Daoy (cell line): ENCODE measurements around the gene TPRX1. TPM values are rescaled to one million over a fixed set of nuclear protein-coding genes. Genes with fewer than 3 reads are reported as not detected.
"Not testable (repeated sequence)": the region's sequence is repeated elsewhere in the genome, so short reads cannot be mapped to it uniquely, and the experiment has no call there.

ENCODE experiments used
- DNase-seq: peaks from one replicate; pipeline ENCODE4 v3.0.0-alpha.2; 2015; ENCODE audit warnings: low read depth
- total RNA-seq: library from RNA; depleted of rRNA; stranded (reverse); fragments of >200 nt; shearing (Covaris generic); gene quantifications from 2 replicates; pipeline ENCODE4 v1.2.3, GENCODE V29; 2014; rRNA removed

The TPRX1 gene, protein sequence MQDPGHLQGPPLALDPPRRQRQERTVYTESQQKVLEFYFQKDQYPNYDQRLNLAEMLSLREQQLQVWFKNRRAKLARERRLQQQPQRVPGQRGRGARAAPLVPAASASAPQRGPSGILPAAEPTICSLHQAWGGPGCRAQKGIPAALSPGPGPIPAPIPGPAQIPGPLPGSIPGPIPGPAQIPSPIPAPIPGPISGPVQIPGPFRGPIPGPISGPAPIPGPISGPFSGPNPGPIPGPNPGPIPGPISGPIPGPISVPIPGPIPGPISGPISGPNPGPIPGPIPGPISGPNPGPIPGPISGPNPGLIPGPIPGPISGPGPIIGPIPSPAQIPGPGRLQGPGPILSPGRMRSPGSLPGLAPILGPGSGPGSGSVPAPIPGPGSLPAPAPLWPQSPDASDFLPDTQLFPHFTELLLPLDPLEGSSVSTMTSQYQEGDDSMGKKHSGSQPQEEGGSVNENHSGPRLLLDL
- total RNA-seq = not detected in 2 replicates

DNA sequence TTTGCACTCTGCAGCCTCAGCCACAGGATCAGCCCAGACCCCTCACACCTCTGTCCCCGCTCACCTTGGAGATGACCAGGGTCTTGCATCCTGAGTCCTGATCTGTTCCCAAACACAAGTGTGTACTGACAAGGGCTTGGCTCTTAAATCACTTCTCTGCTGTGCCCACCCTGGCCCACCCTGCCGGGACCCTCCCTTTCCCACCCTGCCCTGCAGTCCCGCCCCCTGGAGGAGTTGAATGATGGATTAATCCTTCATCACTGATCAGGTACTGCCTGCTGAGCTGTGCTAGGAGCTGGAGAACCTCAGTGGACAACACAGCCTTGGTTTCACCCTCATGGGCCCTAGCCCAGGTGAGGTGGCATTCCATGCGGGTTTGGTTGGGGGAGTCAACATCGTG, at the start of gene TPRX1:
TPRX1 (minus strand) TSS at position 101 of the 400 bp plus-strand sequence; CDS start at position 89, 12 bp downstream.
- DNase-seq = not testable (repeated sequence)

GRCh38 chr19:47853003-47853402, 48.7 kb upstream of the TPRX1 start:
- DNase-seq = no peak

DNA sequence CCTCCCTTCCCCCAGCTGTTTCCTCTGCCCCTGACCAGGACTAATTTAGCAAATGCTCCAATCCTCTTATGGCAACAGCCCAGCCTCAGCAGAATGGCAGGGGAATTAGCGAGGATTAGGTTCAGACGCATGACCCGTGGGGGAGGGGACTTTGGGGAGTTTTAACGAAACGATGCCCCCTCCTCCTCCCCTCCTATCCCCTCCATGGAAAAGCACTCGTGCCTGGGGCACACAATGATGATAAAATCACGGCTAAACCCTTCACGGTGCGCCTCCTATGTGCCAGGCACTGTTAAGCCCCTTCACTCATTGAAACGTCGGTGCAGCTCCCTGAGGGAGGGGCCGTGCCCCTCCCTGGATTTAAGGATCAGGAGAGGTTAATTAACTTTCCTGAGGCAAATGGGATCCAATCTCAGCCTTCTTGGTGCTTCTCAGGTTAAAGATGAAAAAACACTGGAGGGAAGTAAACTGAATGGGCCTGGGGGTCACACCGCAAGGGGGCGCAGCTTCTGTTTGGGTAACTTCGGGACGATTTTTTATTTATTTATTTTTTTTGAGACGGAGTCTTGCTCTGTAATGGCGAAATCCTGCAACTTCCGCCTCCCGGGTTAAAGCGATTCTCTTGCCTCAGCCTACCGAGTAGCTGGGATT, 44.6 kb upstream of the TPRX1 start:
- DNase-seq = peak; percentile 65

GRCh38 chr19:47848425-47848822, 44.1 kb upstream of the TPRX1 start:
- no peak for DNase-seq

GRCh38 chr19:47842941-47843340, 38.6 kb upstream of the TPRX1 start:
- DNase-seq = no peak

DNA sequence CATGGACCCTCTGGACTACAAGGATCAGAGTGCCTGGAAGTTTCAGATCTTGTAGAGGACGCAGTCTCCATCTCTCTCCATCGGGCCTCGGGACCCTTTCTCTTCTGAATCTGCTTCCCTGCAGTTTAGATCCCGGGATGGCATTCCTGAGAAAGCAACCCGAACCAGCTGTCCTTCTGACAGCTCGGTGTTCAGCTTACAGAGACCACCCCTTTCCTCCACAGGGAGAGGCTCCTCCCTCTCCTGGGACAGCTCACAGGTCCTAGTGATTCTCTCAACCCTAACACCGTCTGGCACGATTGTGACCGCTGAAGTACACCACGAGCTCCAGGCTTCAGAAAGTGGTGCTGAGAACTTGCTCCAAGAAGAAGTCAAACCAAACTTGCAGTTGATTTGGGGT, 35.6 kb upstream of the TPRX1 start:
- no peak for DNase-seq

GRCh38 chr19:47839411-47839810, 35.1 kb upstream of the TPRX1 start:
- no peak for DNase-seq

GRCh38 chr19:47836038-47836437, 31.7 kb upstream of the TPRX1 start:
- no peak for DNase-seq

DNA sequence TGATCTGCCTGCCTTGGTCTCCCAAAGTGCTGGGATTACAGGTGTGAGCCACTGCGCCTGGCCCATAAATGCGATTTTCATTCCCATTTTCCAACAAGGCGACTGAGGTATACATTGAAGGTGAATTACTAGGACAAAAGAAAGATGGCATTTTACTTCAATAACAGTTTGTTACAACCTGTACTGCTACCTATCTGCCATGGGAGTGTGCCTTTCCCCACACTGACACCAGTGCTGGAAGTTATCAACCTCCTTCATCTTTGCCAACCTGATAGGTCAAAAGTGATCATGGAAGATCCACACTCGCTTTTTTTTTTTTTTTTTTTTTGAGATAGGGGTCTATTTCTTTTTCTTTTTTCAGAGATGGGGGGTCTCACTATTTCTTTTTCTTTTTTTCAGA, 28.4 kb upstream of the TPRX1 start:
- DNase-seq = no peak

DNA sequence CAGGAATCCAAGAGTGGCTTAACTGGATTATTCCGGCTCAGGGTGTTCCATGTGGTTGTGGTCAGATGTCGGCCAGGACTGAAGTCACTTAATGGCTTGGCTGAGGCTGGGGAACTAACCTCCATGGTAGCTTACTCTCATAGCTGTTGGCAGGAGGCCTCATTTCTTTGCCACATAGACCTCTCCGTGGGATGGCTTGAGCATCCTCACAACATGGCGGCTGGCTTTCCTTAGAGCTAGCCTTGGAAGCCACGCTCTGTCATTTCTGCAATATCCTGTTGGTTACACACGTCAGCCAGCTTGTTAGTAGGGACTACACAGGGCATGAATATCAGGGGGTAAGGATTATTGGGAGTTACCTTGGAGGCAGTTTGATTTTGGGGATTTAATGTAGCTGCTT, 22.4 kb upstream of the TPRX1 start:
- no peak for DNase-seq

DNA sequence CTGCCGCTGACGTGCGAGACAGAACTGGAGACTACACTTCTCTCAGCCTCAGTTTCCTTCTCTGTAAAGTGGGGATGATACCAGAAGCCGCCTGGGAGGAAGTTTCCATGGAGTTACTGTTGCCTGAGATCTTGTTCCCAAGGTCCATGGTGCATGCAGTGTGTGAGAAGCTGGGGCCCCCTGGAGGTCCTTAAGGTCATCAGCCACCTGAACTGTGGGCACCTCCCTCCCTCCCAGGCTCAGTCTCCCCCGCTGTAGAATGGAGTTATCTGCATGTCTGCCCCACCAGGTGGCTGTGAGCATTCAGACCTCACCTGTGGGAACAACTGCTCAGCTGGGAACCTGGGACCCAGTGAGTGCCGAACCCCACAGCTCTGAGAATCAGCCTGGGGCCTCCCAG, 20.0 kb upstream of the TPRX1 start:
- DNase-seq = no peak

DNA sequence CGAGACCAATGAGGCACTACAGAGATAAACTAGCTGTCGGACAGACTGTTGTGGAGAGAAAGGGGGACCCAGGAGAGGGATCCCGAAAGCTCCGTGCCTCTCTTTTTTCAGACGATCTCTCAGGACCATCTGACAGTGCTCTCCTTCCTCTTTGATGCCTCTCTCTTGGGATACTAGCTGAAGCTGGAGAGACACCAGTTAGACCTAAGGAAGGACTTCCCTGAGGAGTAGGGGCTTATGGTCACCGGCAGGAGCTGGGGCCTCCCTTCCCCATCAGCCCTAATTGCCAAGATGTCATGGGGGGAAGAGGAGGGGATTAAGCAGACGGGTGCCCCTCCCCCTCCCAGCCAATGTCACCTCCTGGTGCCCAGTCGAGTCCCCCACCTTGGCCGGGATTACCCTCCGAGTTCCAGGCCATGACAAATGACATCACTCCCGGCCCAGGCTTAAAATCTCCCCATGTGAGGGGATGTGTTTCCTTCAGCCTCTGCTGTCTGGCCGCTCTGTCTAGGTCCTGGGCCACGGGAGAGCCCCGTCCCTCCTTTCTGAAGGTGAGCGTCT, 17.2 kb upstream of the TPRX1 start, which contains the start of gene CRX:
CRX (plus strand) TSS at position 478 of the 561 bp plus-strand sequence. CDS start 12,507 bp downstream, outside the sequence.
- no peak for DNase-seq

DNA sequence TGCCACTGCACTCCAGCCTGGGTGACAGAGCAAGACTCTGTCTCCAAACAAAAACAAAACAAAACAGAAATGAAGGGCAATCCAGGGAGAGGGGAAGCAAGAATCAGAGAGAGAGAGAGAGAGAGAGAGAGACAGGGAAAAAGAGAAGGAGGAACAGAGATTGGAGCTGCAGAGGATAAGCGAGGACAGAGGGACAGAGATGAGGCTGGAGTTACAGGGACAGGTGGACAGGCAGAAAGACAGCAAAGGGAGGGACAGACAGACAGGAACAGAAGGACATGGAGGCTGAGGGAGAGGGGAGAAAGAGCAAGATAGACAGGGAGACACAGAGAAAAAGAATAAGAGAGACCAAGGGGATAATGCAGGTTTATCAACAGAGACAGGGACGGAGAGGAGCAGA, 16.1 kb upstream of the TPRX1 start:
- DNase-seq = no peak

DNA sequence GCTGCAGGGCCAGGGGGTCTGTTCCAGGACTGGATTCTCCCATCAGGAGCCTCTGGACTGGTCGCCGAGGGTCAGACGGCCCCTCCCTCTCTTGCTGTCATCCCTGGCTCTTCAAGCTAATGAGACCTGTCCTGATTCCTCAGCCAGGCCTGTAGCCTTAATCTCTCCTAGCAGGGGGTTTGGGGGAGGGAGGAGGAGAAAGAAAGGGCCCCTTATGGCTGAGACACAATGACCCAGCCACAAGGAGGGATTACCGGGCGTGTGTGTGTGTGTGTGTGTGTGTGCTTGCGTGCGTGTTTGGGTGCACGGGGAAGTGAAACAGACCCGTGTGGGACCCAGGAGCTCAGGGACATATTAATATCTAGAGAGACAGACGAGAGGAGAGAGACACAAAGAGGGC, 15.5 kb upstream of the TPRX1 start:
- DNase-seq = no peak

- not testable (repeated sequence) for DNase-seq
Measured at GRCh38 chr19:47818221-47818620, 13.9 kb upstream of the TPRX1 start.

DNA sequence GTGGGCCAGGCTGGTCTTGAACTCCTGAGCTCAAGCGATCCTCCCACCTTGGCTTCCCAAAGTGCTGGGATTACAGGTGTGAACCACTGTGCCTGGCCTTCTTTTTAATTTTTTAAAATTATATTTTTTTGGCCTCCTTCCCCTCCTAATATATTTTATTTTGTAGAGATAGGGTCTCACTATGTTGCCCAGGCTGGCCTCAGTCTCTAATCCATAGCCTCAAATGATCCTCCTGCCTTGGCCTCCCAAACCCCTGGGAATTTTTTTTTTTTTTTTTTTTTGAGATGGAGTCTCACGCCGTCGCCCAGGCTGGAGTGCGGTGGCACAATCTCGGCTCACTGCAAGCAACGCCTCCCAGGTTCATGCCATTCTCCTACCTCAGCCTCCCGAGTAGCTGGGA, 11.9 kb upstream of the TPRX1 start:
- not testable (repeated sequence) for DNase-seq

GRCh38 chr19:47813995-47814328, 9.6 kb upstream of the TPRX1 start:
- no peak for DNase-seq

GRCh38 chr19:47813304-47813994, 9.1 kb upstream of the TPRX1 start:
- peak; percentile 84 for DNase-seq

GRCh38 chr19:47806435-47806834, 2.1 kb upstream of the TPRX1 start:
- no peak for DNase-seq

DNA sequence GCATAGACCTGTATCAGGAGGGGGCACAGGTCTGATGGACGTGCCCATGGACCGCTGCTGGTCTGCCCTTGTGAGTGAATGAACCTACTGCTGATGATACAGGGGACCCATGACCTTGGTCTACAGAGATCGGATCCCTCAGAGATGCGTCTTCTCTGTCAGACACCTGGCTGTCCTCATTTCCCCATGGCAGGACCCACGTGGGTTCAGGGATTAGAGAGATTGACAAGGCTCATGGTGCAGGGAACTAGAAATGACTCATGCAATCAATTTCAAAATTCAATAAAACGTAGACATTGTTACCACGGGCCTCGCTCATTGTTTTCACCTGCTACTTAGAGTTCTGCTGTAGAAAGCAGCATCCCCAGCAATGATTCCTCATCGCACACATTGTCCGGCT, 962 bp upstream of the TPRX1 start:
- no peak for DNase-seq

DNA sequence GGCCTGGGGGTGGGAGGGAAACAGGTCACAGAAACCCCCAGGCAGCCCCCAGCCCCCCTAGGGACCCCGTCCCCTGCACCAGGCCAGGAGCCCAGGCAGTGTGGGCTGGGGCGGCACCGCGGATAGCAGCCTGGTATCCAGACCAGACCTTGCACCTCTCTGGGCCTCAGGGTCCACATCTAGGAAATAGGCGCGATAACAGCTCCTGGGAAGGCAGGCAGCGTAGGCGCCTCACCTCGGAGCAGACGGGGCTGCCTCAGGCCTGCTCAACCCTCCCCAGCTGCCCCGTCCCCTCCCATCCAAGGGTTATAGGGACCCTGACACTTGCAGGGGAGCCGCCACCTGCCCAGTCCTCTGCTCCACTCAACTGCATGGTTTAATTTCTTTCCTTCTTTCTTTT, 680 bp downstream of the TPRX1 start:
- DNase-seq = not testable (repeated sequence)

GRCh38 chr19:47803148-47803547, 1.2 kb downstream of the TPRX1 start:
- DNase-seq = not testable (repeated sequence)
